ENCODE data around the gene KASH5. TPM values are rescaled to one million over a fixed set of nuclear protein-coding genes. Genes with fewer than 3 reads are reported as not detected.
A peak's percentile ranks its signal among the peaks of the same experiment; 100 is the strongest.

KASH5 gene
- total RNA-seq, 4 donors from 2014 or later = not detected

DNA sequence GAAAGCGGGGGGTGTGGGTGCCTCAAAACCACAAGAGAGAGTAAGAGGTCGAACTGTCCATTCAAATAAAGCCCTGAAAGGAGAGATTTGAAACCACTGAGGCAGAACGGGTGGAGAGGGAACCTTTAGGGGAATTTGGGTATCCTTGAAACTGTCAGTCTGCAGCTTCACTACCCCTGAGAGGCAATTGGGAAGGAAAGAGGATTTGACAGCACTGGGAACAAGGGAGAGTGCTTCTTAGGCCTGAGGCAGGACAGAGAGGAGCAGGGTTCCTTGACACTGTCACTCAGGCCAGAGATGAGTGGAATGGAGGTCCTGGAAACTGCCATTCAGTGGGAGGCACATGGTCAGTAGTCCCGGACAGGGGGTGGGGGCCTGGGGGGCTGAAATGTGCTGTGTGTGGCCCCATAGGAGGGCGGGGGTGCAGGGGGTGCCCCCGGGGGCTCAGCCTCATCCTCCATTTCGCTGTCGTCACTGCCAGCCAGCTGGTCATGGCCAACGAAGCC, 42.2 kb downstream of the KASH5 start:
- no peak for DNase-seq
- Histone ChIP-seq H3K27me3 (peaks cover 22 to 100% (median 55%) of the 10 kb centered on the region in 4 donors), H3K9me3 (no peaks in the 10 kb centered on the region), H3K4me3 (no peak overlapping the region), H3K4me1 (peaks cover 11 to 23% (median 11%) of the 10 kb centered on the region in 3 donors), H3K36me3 (no peaks in the 10 kb centered on the region), H3K27ac (no peak overlapping the region)
- intact Hi-C loops (cut with DNase I) = no loop called here
- TF ChIP-seq, protein P1, sequence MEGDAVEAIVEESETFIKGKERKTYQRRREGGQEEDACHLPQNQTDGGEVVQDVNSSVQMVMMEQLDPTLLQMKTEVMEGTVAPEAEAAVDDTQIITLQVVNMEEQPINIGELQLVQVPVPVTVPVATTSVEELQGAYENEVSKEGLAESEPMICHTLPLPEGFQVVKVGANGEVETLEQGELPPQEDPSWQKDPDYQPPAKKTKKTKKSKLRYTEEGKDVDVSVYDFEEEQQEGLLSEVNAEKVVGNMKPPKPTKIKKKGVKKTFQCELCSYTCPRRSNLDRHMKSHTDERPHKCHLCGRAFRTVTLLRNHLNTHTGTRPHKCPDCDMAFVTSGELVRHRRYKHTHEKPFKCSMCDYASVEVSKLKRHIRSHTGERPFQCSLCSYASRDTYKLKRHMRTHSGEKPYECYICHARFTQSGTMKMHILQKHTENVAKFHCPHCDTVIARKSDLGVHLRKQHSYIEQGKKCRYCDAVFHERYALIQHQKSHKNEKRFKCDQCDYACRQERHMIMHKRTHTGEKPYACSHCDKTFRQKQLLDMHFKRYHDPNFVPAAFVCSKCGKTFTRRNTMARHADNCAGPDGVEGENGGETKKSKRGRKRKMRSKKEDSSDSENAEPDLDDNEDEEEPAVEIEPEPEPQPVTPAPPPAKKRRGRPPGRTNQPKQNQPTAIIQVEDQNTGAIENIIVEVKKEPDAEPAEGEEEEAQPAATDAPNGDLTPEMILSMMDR (IDR thresholded peaks at IDR 0.05) = no peak
- WGBS, 2 donors = 66 to 70% methylated on average over 7 of the region's 9 CpGs

DNA sequence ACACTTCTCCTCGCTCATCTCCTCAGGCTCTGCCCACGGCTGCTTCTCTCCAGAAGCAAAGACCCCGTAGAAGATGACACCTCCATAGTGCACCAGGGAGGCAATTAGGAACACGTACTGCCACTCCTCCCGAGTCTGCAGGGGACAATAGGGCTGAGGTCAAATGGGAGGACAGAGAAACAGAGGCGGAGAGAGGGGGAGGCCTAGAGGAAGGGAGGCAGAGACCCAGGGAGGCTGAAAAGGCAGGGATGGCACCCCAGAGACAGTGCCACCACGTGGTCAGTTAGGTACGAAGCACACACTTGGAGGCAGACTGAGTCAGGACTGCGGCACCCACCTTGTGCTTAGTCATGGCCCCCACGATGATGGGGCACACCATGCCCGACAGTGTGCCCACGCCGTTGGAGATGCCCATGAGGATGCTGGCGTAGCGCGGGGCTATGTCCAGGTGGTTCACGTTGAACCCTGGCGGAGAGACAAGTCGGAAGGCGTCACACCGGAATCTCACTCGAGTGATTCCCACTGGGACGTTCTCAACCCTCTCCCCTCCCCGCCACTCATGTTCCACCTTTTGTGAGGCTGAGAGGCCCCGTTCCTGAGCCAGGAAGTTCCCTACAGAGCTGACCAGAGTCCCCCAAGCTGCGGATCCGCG, 42.8 kb downstream of the KASH5 start:
- Histone ChIP-seq H3K27me3 (peaks cover 22 to 100% (median 49%) of the 10 kb centered on the region in 4 donors), H3K27ac (no peak overlapping the region), H3K36me3 (no peaks in the 10 kb centered on the region), H3K4me3 (no peak overlapping the region), H3K4me1 (peaks cover 11 to 23% (median 11%) of the 10 kb centered on the region in 3 donors), H3K9me3 (no peaks in the 10 kb centered on the region)
- 26 to 73% methylated on average over 6 to 20 of the region's 28 CpGs for WGBS, 2 donors
- intact Hi-C loops (cut with DNase I) = no loop called here
- DNase-seq = no peak
- no peak for TF ChIP-seq POLR2A (IDR thresholded peaks at IDR 0.05)
- TF ChIP-seq, protein P1 (IDR thresholded peaks at IDR 0.05) = peak in 1 of 6 experiments; percentile 7

DNA sequence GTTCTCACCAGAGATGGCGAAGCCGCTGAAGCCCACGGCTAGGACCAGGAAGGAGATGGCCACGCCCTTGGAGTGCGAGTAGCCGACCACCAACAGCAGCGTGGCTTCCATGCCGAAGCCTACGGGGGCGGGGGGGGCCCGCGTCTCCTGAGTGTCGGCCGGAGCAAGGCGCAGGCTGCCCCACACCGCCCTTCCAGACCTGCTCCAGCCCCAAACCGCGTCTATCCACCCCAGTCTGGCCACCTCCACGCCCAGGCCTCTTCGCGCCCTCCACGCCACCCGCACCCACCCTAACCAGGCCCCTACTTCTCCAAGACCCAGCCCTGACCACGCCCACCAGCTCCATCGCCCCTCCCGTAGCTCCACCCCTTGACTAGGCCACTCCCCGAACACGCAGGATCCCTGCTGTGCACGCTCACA, 43.3 kb downstream of the KASH5 start:
- Histone ChIP-seq H3K4me1 (peaks cover 11 to 23% (median 11%) of the 10 kb centered on the region in 3 donors), H3K9me3 (no peaks in the 10 kb centered on the region), H3K27ac (no peak overlapping the region), H3K27me3 (peaks cover 22 to 100% (median 47%) of the 10 kb centered on the region in 4 donors), H3K4me3 (no peak overlapping the region), H3K36me3 (no peaks in the 10 kb centered on the region)
- no peak for DNase-seq
- intact Hi-C loops (cut with DNase I) = no loop called here
- WGBS, 2 donors = 40 to 50% methylated on average over 23 to 25 of the region's 29 CpGs
- TF ChIP-seq, protein P1 (IDR thresholded peaks at IDR 0.05) = no peak
- TF ChIP-seq POLR2A (IDR thresholded peaks at IDR 0.05) = no peak

DNA sequence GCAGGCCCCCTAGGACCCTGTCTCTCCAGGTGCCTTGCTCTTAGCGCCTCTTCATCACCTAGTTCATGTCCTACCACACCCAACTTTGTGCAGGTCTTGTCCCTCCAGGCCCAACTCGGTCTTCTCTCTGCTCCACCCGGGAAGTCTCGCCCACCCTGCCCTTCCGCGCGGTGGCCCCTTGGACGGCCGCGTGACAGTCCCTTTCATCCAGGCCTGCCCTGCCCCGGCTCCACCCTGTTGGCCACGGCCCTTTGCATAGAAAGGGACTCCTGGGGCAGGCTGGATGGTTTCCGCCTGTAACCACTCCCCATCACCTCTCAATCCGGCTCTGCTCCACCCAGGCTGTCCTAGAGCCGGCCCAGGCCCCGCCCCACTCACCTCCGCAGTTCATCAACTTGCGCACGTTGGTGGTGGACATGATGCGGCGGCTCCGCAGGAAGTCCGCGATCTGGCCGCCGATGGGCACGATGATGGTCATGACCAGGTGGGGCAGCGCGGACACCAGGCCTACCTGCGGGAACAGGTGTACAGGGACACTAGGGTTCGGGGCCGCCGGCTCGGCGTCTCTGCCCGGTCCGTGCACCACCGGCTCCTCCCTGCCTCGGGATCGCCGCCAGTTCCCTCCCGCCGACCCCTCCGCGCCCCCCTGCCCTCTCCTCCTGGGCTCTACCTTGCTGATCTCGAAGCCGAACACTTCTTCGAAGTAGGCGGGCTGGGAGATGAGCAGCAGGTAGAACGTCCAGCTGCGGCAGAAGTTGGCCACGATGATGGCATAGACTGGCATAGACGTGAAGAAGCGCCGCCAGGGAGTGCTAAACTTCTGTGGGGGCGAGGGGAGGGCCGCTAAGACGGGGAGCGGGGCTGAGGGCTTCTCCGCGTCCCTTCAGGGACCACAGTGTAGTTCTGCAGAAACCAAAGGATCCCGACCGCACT, 44.4 kb downstream of the KASH5 start:
- Histone ChIP-seq H3K4me3 (no peak overlapping the region), H3K27ac (no peak overlapping the region), H3K9me3 (no peaks in the 10 kb centered on the region), H3K4me1 (peaks cover 11 to 23% (median 11%) of the 10 kb centered on the region in 3 donors), H3K27me3 (peaks cover 28 to 100% (median 48%) of the 10 kb centered on the region in 4 donors), H3K36me3 (no peaks in the 10 kb centered on the region)
- WGBS, 2 donors = 30 to 31% methylated on average over 13 to 21 of the region's 63 CpGs
- intact Hi-C loops (cut with DNase I) = no loop called here
- TF ChIP-seq, protein P1 (IDR thresholded peaks at IDR 0.05) = no peak
- DNase-seq = no peak

Measured in esophagus squamous epithelium (tissue), 5 donors.